Nephron (organoid): ENCODE results near the gene MOB4.
"Not testable (repeated sequence)": the region's sequence is repeated elsewhere in the genome, so short reads cannot be mapped to it uniquely, and the experiment has no call there.

Experiments used
- H3K27ac Mint-ChIP-seq, 3 experiments: 2 replicates each; pipeline ENCODE4 v1.8.0; 2020; ENCODE audit warnings: mixed read lengths in 3 of 3, mild to moderate bottlenecking in 2 of 3, moderate library complexity in 1 of 3
- H3K27me3 Mint-ChIP-seq: 2 replicates; pipeline ENCODE4 v1.8.0; 2021; ENCODE audit warnings: low read depth, mild to moderate bottlenecking, moderate library complexity, mixed read lengths
- H3K36me3 Mint-ChIP-seq: 2 replicates; pipeline ENCODE4 v1.8.0; 2020; ENCODE audit warnings: low read depth, mixed read lengths
- H3K4me1 Mint-ChIP-seq: 2 replicates; pipeline ENCODE4 v1.8.0; 2020; ENCODE audit warnings: mixed read lengths
- H3K4me3 Mint-ChIP-seq, 3 experiments: 2 replicates each; pipeline ENCODE4 v1.8.0; 2020; ENCODE audit warnings: mild to moderate bottlenecking in 3 of 3, mixed read lengths in 3 of 3, moderate library complexity in 2 of 3
- H3K9me3 Mint-ChIP-seq: 2 replicates; pipeline ENCODE4 v1.8.0; 2020; ENCODE audit warnings: mixed read lengths
- TF ChIP-seq, protein P1 (sequence below), 3 experiments: fragments of 200-600 bp; sonication (generic); IDR thresholded peaks; one replicate each; pipeline ENCODE4 v1.5.0; 2021; ENCODE audit warnings: antibody characterized with exemption in 3 of 3; ENCODE audit not compliant: unreplicated experiment in 3 of 3

MOB4 gene

DNA sequence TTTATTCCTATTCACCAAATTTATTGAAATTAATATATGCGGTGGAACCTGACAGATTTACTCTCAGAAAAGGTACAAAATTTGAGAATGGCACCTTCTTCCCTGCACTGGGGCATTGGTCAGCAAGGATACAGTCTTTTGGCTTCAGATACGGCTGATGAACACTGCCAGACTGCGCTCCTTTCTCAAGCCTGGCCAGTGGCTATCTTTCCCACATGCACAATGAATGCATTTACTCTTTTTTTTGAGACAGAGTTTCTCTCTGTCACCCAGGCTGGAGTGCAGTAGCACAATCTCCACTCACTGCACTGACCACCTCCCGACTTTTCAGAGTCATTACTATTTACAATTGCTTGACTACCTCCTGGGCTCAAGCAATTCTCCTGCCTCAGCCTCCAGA, 61.6 kb downstream of the MOB4 start:
- Mint-ChIP-seq H3K4me3 (no peak overlapping the region), H3K9me3 (peaks cover 18% of the 10 kb centered on the region)

DNA sequence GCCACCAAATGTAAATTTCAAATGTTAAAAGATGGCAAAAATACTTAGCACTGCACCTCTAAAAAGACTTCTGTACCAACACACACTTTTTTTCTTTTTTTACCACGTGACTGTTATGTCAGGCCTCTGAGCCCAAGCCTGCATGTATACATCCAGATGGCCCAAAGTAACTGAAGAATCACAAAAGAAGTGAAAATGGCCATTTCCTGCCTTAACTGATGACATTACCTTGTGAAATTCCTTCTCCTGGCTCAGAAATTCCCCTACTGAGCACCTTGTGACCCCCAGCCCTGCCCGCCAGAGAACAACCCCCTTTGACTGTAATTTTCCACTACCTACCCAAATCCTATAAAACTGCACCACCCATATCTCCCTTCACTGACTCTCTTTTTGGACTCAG, 62.4 kb downstream of the MOB4 start:
- H3K27me3 Mint-ChIP-seq, H3K27ac Mint-ChIP-seq, H3K4me1 Mint-ChIP-seq, H3K4me3 Mint-ChIP-seq: not testable (repeated sequence)
- H3K9me3 Mint-ChIP-seq = peaks cover 13% of the 10 kb centered on the region
- peaks cover 22% of the 10 kb centered on the region for H3K36me3 Mint-ChIP-seq

More for the DNA sequence above, 61.6 kb downstream of the MOB4 start:
- no peaks in the 10 kb centered on the region for H3K27me3 Mint-ChIP-seq
- H3K27ac Mint-ChIP-seq = no peak overlapping the region
- peaks cover 30% of the 10 kb centered on the region for H3K36me3 Mint-ChIP-seq
- TF ChIP-seq, protein P1, sequence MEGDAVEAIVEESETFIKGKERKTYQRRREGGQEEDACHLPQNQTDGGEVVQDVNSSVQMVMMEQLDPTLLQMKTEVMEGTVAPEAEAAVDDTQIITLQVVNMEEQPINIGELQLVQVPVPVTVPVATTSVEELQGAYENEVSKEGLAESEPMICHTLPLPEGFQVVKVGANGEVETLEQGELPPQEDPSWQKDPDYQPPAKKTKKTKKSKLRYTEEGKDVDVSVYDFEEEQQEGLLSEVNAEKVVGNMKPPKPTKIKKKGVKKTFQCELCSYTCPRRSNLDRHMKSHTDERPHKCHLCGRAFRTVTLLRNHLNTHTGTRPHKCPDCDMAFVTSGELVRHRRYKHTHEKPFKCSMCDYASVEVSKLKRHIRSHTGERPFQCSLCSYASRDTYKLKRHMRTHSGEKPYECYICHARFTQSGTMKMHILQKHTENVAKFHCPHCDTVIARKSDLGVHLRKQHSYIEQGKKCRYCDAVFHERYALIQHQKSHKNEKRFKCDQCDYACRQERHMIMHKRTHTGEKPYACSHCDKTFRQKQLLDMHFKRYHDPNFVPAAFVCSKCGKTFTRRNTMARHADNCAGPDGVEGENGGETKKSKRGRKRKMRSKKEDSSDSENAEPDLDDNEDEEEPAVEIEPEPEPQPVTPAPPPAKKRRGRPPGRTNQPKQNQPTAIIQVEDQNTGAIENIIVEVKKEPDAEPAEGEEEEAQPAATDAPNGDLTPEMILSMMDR (IDR thresholded peaks at IDR 0.05; ENCODE audit: unreplicated experiment in 3 of 3) = no peak
- H3K4me1 Mint-ChIP-seq = no peaks in the 10 kb centered on the region

DNA sequence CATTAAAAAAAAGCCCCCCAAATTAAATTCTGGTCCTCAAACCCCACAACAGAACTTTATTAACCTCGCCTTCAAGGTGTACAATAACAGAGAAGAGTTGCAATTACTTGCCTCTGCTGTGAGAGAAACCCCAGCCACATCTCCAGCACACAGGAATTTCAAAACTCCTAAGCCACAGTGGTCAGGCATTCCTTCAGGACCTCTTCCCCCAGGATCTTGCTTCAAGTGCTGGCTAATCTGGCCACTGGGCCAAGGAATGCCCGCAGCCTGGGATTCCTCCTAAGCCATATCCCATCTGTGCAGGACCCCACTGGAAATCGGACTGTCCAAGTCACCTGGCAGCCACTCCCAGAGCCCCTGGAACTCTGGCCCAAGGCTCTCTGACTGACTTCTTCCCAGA, 64.3 kb downstream of the MOB4 start:
- H3K4me3 Mint-ChIP-seq, H3K36me3 Mint-ChIP-seq, H3K27me3 Mint-ChIP-seq, H3K9me3 Mint-ChIP-seq, H3K4me1 Mint-ChIP-seq, H3K27ac Mint-ChIP-seq: not testable (repeated sequence)

DNA sequence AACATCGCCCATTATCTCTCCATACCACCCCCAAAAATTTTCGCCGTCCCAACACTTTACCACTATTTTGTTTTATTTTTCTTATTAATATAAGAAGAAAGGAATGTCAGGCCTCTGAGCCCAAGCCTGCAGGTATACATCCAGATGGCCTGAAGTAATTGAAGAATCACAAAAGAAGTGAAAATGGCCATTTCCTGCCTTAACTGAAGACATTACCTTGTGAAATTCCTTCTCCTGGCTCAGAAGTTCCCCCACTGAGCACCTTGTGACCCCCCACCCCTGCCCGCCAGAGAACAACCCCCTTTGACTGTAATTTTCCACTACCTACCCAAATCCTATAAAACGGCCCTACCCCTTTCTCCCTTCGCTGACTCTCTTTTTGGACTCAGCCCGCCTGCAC, 71.4 kb downstream of the MOB4 start:
- peaks cover 21% of the 10 kb centered on the region for H3K36me3 Mint-ChIP-seq
- H3K4me1 Mint-ChIP-seq, H3K27ac Mint-ChIP-seq, H3K9me3 Mint-ChIP-seq, H3K27me3 Mint-ChIP-seq, H3K4me3 Mint-ChIP-seq: not testable (repeated sequence)

DNA sequence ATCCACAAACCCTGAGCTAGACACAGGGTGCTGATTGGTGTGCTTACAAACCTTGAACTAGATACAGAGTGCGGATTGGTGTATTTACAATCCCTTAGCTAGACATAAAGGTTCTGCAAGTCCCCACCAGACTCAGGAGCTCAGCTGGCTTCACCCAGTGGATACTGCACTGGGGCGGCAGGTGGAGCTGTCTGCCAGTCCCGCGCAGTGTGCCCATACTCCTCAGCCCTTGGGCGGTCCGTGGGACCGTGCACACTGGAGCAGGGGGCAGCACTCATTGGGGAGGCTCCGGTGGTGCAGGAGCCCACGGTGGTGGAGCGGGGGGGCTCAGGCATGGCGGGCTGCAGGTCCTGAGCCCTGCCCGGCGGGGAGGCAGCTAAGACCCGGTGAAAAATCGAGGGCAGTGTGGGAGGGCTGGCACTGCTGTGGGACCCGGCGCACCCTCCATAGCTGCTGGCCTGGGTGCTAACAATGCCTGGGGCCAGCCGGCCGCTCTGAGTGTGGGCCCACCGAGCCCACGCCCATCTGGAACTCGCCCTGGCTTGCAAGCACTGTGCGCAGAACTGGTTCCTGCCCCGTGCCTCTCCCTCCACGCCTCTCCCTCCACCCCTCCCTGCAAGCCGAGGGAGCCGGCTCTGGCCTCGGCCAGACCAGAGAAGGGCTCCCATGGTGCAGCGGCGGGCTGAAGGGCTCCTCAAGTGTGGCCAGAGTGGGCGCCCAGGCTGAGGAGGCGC, 75.6 kb downstream of the MOB4 start:
- Mint-ChIP-seq H3K27ac (no peak overlapping the region), H3K27me3 (no peaks in the 10 kb centered on the region), H3K4me1 (no peaks in the 10 kb centered on the region), H3K4me3 (no peak overlapping the region), H3K9me3 (no peaks in the 10 kb centered on the region), H3K36me3 (peaks cover 49% of the 10 kb centered on the region)
- TF ChIP-seq, protein P1 (IDR thresholded peaks at IDR 0.05; ENCODE audit: unreplicated experiment in 3 of 3) = no peak

DNA sequence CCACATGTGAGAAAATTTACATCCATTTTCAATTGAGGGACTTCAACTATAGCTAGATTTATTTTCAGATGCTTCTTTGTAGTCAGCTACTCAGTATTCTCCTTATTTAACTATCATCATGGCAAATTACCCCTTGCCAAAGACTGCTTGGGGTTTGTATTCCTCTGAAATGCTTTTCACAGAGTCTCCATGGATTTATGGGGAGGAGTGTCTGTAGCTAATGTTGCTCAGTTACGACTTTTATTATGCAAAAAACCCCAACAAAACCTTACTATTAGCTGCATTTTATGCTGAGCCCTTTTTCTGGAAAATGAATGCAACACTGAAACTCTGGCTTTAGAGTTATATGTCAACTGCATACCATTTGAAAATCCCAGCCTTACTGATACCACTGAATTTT, 80.9 kb downstream of the MOB4 start:
- Mint-ChIP-seq H3K27me3 (no peaks in the 10 kb centered on the region), H3K9me3 (no peaks in the 10 kb centered on the region), H3K27ac (no peak overlapping the region), H3K4me3 (no peak overlapping the region), H3K4me1 (no peaks in the 10 kb centered on the region), H3K36me3 (peaks cover 60% of the 10 kb centered on the region)
- TF ChIP-seq, protein P1 (IDR thresholded peaks at IDR 0.05; ENCODE audit: unreplicated experiment in 3 of 3) = no peak

DNA sequence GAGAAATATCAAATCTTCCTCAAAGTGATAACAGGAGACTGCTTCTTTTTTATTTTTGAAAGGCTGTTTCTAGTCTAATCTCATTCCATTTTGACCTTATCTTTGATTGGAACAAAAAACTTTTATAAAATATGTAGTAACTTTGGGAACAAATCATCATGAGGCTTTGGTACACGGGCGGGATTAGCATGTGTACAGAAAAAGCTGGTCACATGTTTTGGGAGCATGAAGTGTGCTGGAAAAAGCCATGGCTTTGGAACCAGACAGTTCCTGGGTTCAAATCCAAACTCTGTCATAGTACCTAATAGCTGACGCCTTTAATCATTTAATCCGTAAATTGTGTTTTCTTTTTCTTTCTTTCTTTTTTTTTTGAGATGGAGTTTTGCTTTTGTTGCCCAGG, 81.3 kb downstream of the MOB4 start:
- H3K9me3 Mint-ChIP-seq = no peaks in the 10 kb centered on the region
- H3K4me1 Mint-ChIP-seq = no peaks in the 10 kb centered on the region
- H3K27ac Mint-ChIP-seq = no peak overlapping the region
- H3K36me3 Mint-ChIP-seq = peaks cover 62% of the 10 kb centered on the region
- TF ChIP-seq, protein P1 (IDR thresholded peaks at IDR 0.05; ENCODE audit: unreplicated experiment in 3 of 3) = no peak
- H3K4me3 Mint-ChIP-seq = no peak overlapping the region
- H3K27me3 Mint-ChIP-seq = no peaks in the 10 kb centered on the region
